HG02588 (cell line): Measurements from ENCODE around the gene INPP4A.

Source experiments
- ATAC-seq: cut with Tn5 transposase; IDR thresholded peaks from one replicate; pipeline ENCODE4 v1.9.1; 2021; ENCODE audit warnings: mild to moderate bottlenecking, moderate library complexity; ENCODE audit not compliant: unreplicated experiment

INPP4A gene

GRCh38 chr2:98509542-98510321 lies 65.1 kb downstream of the INPP4A start:
- ATAC-seq, result no peak

DNA sequence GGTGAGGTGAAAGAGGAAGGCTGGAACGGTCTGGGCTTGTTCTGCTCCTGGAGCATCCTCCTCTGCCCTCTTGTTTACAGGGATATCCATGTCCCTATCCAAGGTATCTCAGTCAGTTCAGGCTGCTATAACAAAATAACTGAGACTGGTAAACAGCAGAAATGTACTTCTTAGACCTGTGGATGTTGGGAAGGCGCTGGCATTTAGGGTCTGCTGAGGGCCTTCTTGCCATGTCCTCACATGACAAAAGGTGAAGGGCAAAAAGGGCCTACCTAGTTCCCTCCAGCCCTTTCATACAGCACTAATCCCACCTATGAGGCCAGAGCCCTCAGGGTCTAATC lies 65.6 kb downstream of the INPP4A start:
- no peak for ATAC-seq

DNA sequence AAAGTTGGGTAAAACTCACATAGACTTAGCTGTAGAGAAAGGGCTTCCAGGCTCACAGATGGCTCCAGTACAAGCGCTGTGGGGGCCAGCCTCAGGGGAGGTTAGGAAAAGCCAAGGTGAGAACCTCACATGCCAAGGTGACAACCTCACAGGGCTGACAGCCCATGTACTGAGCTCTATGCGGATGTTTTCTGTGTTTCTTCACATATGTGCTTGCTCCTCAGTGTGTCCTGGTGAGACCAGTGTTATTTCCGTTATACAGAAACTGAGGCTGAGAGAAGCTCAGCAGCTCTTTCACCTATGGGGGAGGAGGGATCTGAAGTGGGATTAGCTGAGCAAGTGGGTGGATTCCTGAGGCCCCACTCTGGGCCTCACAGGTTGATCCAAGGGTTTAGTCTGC lies 67.3 kb downstream of the INPP4A start:
- ATAC-seq, result no peak

- ATAC-seq, result no peak
Observed at GRCh38 chr2:98512699-98513098, 68.0 kb downstream of the INPP4A start.

DNA sequence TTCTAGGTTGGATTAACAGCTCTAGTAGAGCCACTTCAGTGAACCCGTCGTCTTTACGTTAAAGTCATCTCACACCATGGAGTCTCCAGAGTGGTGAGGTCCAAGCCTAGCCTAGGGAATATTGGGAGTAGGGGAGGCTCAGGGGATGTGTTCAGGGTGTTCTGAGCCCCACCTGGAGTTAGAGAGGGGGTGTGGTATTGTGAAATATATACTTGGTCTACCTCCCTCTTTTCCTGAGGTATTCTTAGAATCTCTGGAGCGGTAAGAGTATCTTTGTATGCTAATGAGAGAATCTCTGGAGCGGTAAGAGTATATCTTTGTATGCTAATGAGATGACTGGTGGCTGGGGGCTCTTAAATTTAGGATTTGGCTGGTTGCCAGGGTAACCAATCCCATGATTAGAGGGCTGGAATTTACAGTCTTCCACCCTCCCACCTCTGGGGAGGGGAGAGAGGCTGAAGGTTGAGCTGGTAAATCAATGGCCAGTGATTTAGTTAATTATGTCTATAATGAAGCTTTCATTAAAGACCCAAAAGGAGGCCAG lies 69.5 kb downstream of the INPP4A start:
- ATAC-seq, result no peak

DNA sequence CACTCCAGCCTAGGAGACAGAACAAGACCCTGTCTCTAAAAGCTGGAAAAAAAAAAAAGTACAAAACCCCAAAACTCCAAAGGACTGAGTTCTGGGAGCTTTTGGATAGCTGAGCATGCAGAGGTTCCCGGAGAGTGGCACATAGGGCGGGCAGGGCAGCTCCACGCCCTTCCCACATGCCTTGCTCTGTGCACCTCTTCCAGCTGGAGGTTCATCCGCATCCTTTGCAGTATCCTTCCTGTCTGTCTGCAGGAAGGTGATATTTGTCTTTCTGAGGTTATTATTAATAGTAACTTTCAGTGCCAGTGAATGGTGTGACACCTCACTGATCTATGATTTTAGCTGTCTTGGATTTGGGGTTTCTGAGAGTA lies 70.2 kb downstream of the INPP4A start:
- no peak for ATAC-seq

DNA sequence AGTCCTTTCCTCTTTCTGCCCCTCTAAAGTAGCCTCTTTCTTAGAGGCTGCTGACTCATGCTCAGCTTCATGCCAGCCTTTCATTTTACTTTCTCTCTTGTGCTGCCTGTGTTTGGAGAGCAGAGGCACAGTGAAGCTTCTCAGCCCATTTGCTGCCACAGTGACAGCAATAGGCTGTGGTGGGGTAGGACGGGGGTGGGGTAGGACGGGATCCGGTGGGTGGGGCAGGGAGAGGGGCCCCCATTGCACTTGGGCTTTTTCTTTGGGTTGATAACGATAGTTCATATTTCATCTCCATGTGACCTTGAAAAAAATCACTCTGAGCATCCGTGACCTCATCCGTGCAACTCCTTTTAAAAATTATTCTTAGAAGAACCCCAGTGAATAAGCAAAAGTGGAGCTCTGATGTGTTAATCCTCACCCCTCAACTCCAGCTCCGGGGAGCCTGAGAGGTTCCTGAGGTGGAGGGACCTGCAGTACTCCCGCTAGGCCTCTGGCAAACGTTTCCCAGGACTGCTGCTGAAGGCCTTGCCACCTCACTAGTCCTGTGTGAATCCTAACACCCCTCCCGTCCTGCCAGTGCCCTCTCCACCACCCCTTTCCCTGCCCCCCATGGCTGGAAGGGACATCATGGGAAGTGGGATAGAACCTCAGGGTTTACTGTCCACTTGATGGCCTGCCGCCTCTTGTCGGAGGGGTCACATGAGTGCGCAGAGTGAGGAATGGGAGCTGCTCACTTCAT lies 70.8 kb downstream of the INPP4A start:
- no peak for ATAC-seq

DNA sequence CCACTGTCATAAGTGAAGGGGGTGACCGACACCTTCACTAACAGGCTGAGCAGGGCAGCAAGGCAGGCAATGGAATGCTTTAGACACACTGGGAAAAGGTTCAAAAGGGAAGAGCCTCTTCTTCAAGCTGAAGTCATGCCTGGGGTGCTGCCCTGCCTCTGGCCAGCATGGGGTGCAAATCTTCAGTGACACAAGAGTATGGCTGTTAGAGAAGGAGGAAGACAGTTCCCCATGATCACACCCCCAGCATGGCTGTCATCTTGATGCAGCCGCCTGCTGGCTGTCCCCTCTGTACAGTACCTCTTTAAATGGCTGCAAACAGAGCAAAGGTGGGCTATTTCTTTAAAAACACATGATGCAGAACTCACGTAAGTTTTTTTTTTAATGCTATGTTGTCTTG lies 71.9 kb downstream of the INPP4A start:
- no peak for ATAC-seq

GRCh38 chr2:98517636-98518035 lies 73.0 kb downstream of the INPP4A start:
- ATAC-seq, result no peak

- ATAC-seq, result no peak
Observed at GRCh38 chr2:98518101-98518500, 73.4 kb downstream of the INPP4A start.

DNA sequence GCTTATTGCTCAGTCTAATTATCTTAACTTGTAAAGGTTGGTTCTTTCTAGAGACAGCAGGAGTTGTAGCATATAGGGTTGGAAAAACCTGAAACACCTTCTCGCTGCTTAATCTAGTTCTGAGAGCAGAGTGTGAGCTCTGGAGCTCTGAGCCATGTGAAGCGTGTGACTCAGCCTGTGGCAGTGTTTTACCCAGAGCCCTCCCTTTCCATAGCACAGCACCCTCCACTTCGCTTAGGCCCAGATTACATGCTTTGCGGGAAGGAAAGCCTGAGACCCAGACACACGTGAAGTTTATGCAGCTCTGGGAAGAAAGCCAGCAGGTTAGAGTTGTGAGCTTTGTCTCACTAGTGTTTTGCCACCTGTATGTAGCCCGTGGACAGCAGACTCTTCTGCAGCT lies 74.5 kb downstream of the INPP4A start:
- no peak for ATAC-seq

GRCh38 chr2:98519851-98520250 lies 75.2 kb downstream of the INPP4A start:
- no peak for ATAC-seq

- ATAC-seq, result no peak
Observed at GRCh38 chr2:98520806-98521205, 76.1 kb downstream of the INPP4A start.

- ATAC-seq, result no peak
Observed at GRCh38 chr2:98521266-98521665, 76.6 kb downstream of the INPP4A start.

DNA sequence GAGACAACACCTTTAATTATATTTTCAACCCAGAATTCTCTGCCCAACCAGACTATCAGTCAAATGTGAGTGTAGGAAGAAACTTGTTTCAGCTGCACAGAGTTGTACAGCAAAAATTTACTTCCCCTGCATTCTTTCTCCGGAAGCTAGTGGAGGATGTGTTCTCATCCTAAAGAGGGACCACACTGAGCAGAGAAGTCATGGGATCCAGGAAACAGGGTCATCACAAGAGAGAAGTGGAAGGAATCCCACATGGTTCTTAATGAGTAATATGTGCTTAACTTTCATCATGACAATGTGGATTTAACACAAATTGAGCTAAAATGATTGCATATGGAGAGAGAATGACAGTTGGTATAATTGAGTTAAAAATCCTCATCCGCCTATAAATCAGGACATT lies 78.2 kb downstream of the INPP4A start:
- no peak for ATAC-seq

DNA sequence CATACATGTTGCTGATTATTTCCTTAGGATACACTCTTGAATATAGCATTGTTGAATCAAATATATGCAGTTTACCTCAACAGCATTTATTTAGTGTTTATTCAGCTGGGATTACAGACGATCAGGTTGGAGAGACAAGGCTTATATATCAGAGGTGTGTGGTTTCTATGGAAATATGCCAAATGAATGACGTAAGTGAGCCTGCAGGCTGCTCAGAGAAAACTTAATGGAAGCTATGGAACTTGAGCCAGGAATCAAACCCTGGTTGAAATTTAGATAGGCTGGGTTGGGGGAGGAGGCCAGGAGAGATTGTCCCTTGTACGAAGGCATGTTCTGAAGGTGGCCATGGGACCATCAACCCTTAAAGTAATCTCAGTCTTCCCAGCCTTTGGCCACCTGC lies 79.5 kb downstream of the INPP4A start:
- ATAC-seq, result no peak

GRCh38 chr2:98528349-98528748 lies 83.7 kb downstream of the INPP4A start:
- no peak for ATAC-seq

DNA sequence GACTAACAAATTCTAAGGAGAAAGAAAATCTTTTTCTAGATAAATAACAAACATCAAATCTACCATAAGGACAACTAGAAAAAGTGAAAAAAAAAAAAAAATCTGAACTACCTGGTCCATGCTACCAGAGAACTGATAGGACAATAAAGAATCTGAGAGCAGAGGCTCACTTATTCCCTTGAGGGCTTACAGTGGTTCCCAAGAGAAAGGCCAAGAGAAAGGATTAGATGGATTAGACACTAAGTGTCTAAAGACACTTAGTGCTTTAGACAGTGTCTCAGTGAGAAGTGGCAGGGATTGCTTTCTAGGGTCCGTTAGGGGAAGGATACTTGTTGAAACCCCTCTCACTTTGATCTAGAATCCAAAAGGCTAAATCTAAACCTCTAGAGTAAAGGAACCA lies 85.5 kb downstream of the INPP4A start:
- ATAC-seq, result no peak

DNA sequence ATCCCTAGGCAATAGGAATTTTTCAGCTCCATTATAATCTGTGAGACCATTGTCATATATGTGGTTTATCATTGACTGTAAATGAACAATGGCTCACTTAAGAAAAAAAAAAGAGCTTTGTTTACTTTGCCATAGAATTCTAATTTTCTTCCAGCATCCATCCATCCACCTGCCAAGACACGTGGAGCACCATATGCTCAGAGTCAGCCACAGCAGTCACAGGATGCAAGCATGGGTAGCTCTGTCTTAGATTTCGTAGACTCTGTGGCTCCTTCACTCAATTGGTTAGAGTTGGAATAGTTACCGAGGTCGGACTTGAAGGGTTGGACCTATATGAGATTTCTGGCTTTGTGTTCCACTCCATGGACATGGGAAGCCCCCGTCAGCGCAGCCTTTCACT lies 88.1 kb downstream of the INPP4A start:
- ATAC-seq, result no peak

GRCh38 chr2:98533547-98533946 lies 88.9 kb downstream of the INPP4A start:
- no peak for ATAC-seq

DNA sequence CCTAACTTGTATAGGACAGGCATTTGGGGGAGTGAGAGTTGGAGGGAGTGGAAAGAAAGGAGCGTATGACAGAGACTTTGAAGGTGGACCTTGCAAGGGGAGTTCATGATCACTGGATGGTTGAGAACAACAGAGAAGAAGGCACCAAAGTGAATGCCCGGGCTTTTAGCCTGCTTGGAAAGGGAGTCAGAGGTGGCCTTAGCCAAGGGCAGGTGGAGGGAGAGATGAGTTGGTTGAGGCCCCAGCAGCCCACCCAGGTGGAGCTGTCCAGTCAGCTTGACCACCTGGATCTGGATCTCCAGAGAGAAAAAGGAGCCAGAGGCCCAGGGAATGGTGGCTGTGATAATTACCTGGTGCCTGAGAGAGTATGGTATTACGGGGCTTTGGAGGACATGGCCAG lies 90.1 kb downstream of the INPP4A start:
- no peak for ATAC-seq

- ATAC-seq, result no peak
Observed at GRCh38 chr2:98535971-98536677, 91.5 kb downstream of the INPP4A start.
